HEK293 (cell line): ENCODE data around the gene ANKRD13D.
"Not testable (repeated sequence)": the region's sequence is repeated elsewhere in the genome, so short reads cannot be mapped to it uniquely, and the experiment has no call there.

Experiments used
- CTCF ChIA-PET: fragments of 350-600 bp; formaldehyde crosslinking; extraction: SDS; loops from one replicate; lab custom pipeline; 2021; ENCODE audit warnings: antibody characterized with exemption; lab: Yijun Ruan, JAX
- POLR2A ChIA-PET: fragments of 300-600 bp; formaldehyde crosslinking; extraction: SDS; loops from one replicate; lab custom pipeline; 2020; ENCODE audit warnings: antibody characterized with exemption, inconsistent platforms; lab: Yijun Ruan, JAX
- H3K27ac ChIP-seq: fragments of 200-500 bp; sonication (Bioruptor generic); 2 replicates; pipeline ENCODE4 v1.5.1; 2014; ENCODE audit warnings: low read depth, low read length, control low read depth, inconsistent platforms; ENCODE audit errors: extremely low read depth
- H3K36me3 ChIP-seq, 2 experiments: fragments of 200-500 bp in 1 of 2; sonication (Bioruptor generic) in 1 of 2; 1 replicate in 1 of 2; 2 replicates in 1 of 2; pipeline ENCODE4 v1.5.1; 2014 to 2017; ENCODE audit warnings: inconsistent platforms in 2 of 2, low read length in 2 of 2; ENCODE audit not compliant: control insufficient read depth in 2 of 2, insufficient read depth in 1 of 2
- H3K4me1 ChIP-seq: fragments of 200-500 bp; sonication (Bioruptor generic); 2 replicates; pipeline ENCODE4 v1.5.1; 2014; ENCODE audit warnings: mild to moderate bottlenecking, low read length, inconsistent platforms; ENCODE audit not compliant: control insufficient read depth, insufficient read depth
- H3K4me3 ChIP-seq: 2 replicates; pipeline ENCODE4 v1.5.1; 2011; ENCODE audit warnings: low read depth, mild to moderate bottlenecking, control low read depth, low read length, moderate library complexity
- H3K9me3 ChIP-seq: fragments of 200-500 bp; sonication (Bioruptor generic); 2 replicates; pipeline ENCODE4 v1.5.1; 2014; ENCODE audit warnings: low read depth, low read length, inconsistent platforms; ENCODE audit not compliant: control insufficient read depth, insufficient read depth
- BCL11A ChIP-seq: fragments of 450-650 bp; formaldehyde crosslinking; IDR thresholded peaks from 2 replicates; pipeline ENCODE4 v1.5.1; 2016; ENCODE audit warnings: low read depth, missing biosample characterization, missing genetic modification characterization
- FEZF1 ChIP-seq: fragments of 450-650 bp; formaldehyde crosslinking; IDR thresholded peaks from 2 replicates; pipeline ENCODE4 v1.5.1; 2016; ENCODE audit warnings: missing biosample characterization, missing genetic modification characterization
- GFI1B ChIP-seq: fragments of 450-650 bp; formaldehyde crosslinking; IDR thresholded peaks from 2 replicates; pipeline ENCODE4 v1.5.1; 2016; ENCODE audit warnings: missing biosample characterization, missing genetic modification characterization
- GLIS2 ChIP-seq: fragments of 450-650 bp; formaldehyde crosslinking; IDR thresholded peaks from 2 replicates; pipeline ENCODE4 v1.5.1; 2016; ENCODE audit warnings: missing biosample characterization, missing genetic modification characterization
- IKZF3 ChIP-seq: fragments of 450-650 bp; IDR thresholded peaks from 2 replicates; pipeline ENCODE4 v1.5.0; 2018; ENCODE audit warnings: missing biosample characterization, mild to moderate bottlenecking, missing genetic modification characterization, moderate library complexity
- ZBTB48 ChIP-seq: fragments of 450-650 bp; formaldehyde crosslinking; IDR thresholded peaks from 2 replicates; pipeline ENCODE4 v1.5.1; 2016; ENCODE audit warnings: missing biosample characterization, missing genetic modification characterization
- ZFP3 ChIP-seq: fragments of 450-650 bp; formaldehyde crosslinking; IDR thresholded peaks from 2 replicates; pipeline ENCODE4 v1.5.1; 2016; ENCODE audit warnings: low read depth, missing biosample characterization, missing genetic modification characterization
- ZNF138 ChIP-seq: fragments of 450-650 bp; formaldehyde crosslinking; IDR thresholded peaks from 2 replicates; pipeline ENCODE4 v1.5.1; 2016; ENCODE audit warnings: missing biosample characterization, missing genetic modification characterization, borderline replicate concordance
- ZNF157 ChIP-seq: fragments of 450-650 bp; formaldehyde crosslinking; IDR thresholded peaks from 2 replicates; pipeline ENCODE4 v1.5.1; 2016; ENCODE audit warnings: missing biosample characterization, missing genetic modification characterization
- ZNF184 ChIP-seq: fragments of 450-650 bp; IDR thresholded peaks from 2 replicates; pipeline ENCODE4 v1.5.1; 2018; ENCODE audit warnings: missing biosample characterization, mild to moderate bottlenecking, missing genetic modification characterization
- ZNF223 ChIP-seq: fragments of 450-650 bp; formaldehyde crosslinking; IDR thresholded peaks from 2 replicates; pipeline ENCODE4 v1.5.1; 2016; ENCODE audit warnings: missing biosample characterization, missing genetic modification characterization
- ZNF239 ChIP-seq: fragments of 450-650 bp; formaldehyde crosslinking; IDR thresholded peaks from 2 replicates; pipeline ENCODE4 v1.5.1; 2016; ENCODE audit warnings: missing biosample characterization, missing genetic modification characterization
- ZNF335 ChIP-seq: fragments of 450-650 bp; formaldehyde crosslinking; conservative IDR thresholded peaks from 2 replicates; pipeline ENCODE4 v1.5.1; 2016; ENCODE audit warnings: missing biosample characterization, missing genetic modification characterization
- ZNF37A ChIP-seq: fragments of 450-650 bp; IDR thresholded peaks from 2 replicates; pipeline ENCODE4 v1.5.1; 2018; ENCODE audit warnings: missing biosample characterization, missing genetic modification characterization
- ZNF571 ChIP-seq: fragments of 450-650 bp; formaldehyde crosslinking; IDR thresholded peaks from 2 replicates; pipeline ENCODE4 v1.5.0; 2017; ENCODE audit warnings: missing biosample characterization, missing genetic modification characterization
- ZSCAN30 ChIP-seq: fragments of 450-650 bp; IDR thresholded peaks from 2 replicates; pipeline ENCODE4 v1.5.1; 2018; ENCODE audit warnings: missing biosample characterization, mild to moderate bottlenecking, missing genetic modification characterization, moderate library complexity
- TF ChIP-seq, protein P1 (sequence below): fragments of 450-650 bp; formaldehyde crosslinking; IDR thresholded peaks from 2 replicates; pipeline ENCODE4 v1.5.1; 2017; ENCODE audit warnings: missing biosample characterization, missing genetic modification characterization
- TF ChIP-seq, protein P2 (sequence below): fragments of 450-650 bp; formaldehyde crosslinking; IDR thresholded peaks from 2 replicates; pipeline ENCODE4 v1.5.1; 2016; ENCODE audit warnings: missing biosample characterization, missing genetic modification characterization
- TF ChIP-seq, protein P3 (sequence below): fragments of 450-650 bp; formaldehyde crosslinking; IDR thresholded peaks from 2 replicates; pipeline ENCODE4 v1.5.1; 2016; ENCODE audit warnings: missing biosample characterization, missing genetic modification characterization
- TF ChIP-seq, protein P4 (sequence below): fragments of 450-650 bp; formaldehyde crosslinking; IDR thresholded peaks from 2 replicates; pipeline ENCODE4 v1.5.1; 2016; ENCODE audit warnings: missing biosample characterization, missing genetic modification characterization, borderline replicate concordance

Gene ANKRD13D

DNA sequence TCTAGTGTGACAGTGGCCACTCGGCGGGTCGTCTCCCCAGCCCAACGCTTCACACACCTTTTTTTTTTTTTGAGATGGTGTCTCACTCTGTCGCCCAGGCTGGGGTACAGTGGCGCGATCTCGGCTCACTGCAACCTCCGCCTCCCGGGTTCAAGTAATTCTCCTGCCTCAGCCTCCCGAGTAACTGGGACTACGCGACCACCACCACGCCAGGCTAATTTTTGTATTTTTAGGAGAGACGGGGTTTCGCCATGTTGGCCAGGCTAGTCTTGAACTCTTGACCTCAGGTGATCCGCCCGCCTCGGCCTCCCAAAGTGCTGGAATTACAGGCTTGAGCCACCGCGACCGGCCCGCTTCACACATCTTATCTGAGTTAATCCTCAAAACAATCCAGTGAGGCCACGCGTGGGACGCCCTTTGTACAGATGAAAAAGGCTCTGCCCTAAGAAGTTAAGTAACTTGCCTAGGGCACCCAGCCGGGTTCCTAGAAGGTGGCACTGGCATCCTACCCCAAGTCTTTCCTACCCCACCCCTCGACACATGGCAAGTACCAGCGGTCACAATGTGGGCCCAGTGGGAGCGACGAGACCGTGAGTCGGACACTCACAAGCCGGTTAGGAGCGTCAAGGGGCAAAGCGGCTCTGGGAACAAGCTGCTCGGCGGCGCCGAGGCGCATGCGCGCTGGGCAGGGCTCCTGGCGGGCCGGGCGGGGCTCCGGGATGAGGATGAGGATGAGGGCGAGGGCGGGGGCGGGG lies 28.0 kb upstream of the ANKRD13D start:
- Histone ChIP-seq H3K36me3 (peaks cover 0 to 12% of the 10 kb centered on the region in 2 experiments; a peak in 1 of 3 replicates), H3K4me3 (peak overlapping the region; percentile 29)
- CTCF ChIA-PET, result interaction anchor here (0.7 to 4.9 kb wide), 25 partner anchors 9 to 467 kb away, joined by 3 to 104 read pairs (median 5); partner anchors contain the start of genes ANKRD13D, KDM2A and SSH3
- not testable (repeated sequence) for H3K9me3 ChIP-seq, H3K27ac ChIP-seq, H3K4me1 ChIP-seq
- 0 out of 2 replicates have a peak, but pooled peaks have one; percentile 17 for TF ChIP-seq ZNF335 (tag by site-specific recombination)
- POLR2A ChIA-PET, result interaction anchor here (0.8 to 2.2 kb wide), 4 partner anchors 21 to 92 kb away, joined by 3 to 8 read pairs (median 6); partner anchors contain the start of genes ANKRD13D and POLD4

DNA sequence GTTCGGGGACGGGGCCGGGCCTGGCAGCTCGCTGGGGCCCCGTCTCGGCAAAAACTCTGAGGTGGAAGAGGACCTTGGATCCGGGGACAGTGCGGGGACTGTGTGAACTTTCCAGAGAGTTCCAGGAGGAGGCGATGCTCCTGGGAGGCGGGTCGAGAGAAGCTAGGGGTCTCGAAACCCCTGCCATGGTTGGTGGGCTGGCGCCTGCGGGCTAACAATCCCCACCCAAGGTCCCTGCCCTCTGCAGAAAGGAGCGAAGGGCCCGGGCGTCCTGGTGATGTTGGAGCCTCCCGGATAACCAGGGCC lies 27.5 kb upstream of the ANKRD13D start:
- Histone ChIP-seq H3K4me3 (no peak overlapping the region; the same call in 1 of the 2 replicates), H3K4me1 (no peaks in the 10 kb centered on the region), H3K27ac (no peak overlapping the region), H3K9me3 (no peaks in the 10 kb centered on the region), H3K36me3 (peaks cover 0 to 7% of the 10 kb centered on the region in 2 experiments; a peak in 1 of 3 replicates)
- ChIA-PET CTCF (interaction anchor here (0.7 to 4.9 kb wide), 40 partner anchors 8 to 467 kb away, joined by 3 to 104 read pairs (median 4); partner anchors contain the start of genes ANKRD13D, KDM2A and SSH3), POLR2A (interaction anchor here (0.6 to 2.2 kb wide), 5 partner anchors 22 to 92 kb away, joined by 3 to 8 read pairs (median 4); partner anchors contain the start of genes ANKRD13D and POLD4)
- TF ChIP-seq ZNF184 (tag by site-specific recombination) (no peak), ZNF239 (tag by site-specific recombination) (no peak), GFI1B (tag by site-specific recombination) (no peak), ZBTB48 (tag by site-specific recombination) (no peak), BCL11A (tag by site-specific recombination) (no peak), FEZF1 (tag by site-specific recombination) (no peak), ZNF138 (tag by site-specific recombination) (no peak), ZNF37A (tag by site-specific recombination) (no peak), ZNF157 (no peak), ZNF223 (tag by site-specific recombination) (no peak), ZNF571 (tag by site-specific recombination) (no peak), GLIS2 (tag by site-specific recombination) (no peak), ZFP3 (tag by site-specific recombination) (no peak), IKZF3 (no peak), ZSCAN30 (no peak)
- TF ChIP-seq, protein P1, sequence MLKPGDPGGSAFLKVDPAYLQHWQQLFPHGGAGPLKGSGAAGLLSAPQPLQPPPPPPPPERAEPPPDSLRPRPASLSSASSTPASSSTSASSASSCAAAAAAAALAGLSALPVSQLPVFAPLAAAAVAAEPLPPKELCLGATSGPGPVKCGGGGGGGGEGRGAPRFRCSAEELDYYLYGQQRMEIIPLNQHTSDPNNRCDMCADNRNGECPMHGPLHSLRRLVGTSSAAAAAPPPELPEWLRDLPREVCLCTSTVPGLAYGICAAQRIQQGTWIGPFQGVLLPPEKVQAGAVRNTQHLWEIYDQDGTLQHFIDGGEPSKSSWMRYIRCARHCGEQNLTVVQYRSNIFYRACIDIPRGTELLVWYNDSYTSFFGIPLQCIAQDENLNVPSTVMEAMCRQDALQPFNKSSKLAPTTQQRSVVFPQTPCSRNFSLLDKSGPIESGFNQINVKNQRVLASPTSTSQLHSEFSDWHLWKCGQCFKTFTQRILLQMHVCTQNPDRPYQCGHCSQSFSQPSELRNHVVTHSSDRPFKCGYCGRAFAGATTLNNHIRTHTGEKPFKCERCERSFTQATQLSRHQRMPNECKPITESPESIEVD, result no peak
- TF ChIP-seq, protein P2, sequence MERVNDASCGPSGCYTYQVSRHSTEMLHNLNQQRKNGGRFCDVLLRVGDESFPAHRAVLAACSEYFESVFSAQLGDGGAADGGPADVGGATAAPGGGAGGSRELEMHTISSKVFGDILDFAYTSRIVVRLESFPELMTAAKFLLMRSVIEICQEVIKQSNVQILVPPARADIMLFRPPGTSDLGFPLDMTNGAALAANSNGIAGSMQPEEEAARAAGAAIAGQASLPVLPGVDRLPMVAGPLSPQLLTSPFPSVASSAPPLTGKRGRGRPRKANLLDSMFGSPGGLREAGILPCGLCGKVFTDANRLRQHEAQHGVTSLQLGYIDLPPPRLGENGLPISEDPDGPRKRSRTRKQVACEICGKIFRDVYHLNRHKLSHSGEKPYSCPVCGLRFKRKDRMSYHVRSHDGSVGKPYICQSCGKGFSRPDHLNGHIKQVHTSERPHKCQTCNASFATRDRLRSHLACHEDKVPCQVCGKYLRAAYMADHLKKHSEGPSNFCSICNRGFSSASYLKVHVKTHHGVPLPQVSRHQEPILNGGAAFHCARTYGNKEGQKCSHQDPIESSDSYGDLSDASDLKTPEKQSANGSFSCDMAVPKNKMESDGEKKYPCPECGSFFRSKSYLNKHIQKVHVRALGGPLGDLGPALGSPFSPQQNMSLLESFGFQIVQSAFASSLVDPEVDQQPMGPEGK, result no peak
- TF ChIP-seq, protein P3, sequence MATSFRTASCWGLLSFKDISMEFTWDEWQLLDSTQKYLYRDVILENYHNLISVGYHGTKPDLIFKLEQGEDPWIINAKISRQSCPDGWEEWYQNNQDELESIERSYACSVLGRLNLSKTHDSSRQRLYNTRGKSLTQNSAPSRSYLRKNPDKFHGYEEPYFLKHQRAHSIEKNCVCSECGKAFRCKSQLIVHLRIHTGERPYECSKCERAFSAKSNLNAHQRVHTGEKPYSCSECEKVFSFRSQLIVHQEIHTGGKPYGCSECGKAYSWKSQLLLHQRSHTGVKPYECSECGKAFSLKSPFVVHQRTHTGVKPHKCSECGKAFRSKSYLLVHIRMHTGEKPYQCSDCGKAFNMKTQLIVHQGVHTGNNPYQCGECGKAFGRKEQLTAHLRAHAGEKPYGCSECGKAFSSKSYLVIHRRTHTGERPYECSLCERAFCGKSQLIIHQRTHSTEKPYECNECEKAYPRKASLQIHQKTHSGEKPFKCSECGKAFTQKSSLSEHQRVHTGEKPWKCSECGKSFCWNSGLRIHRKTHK, result no peak
- TF ChIP-seq, protein P4, sequence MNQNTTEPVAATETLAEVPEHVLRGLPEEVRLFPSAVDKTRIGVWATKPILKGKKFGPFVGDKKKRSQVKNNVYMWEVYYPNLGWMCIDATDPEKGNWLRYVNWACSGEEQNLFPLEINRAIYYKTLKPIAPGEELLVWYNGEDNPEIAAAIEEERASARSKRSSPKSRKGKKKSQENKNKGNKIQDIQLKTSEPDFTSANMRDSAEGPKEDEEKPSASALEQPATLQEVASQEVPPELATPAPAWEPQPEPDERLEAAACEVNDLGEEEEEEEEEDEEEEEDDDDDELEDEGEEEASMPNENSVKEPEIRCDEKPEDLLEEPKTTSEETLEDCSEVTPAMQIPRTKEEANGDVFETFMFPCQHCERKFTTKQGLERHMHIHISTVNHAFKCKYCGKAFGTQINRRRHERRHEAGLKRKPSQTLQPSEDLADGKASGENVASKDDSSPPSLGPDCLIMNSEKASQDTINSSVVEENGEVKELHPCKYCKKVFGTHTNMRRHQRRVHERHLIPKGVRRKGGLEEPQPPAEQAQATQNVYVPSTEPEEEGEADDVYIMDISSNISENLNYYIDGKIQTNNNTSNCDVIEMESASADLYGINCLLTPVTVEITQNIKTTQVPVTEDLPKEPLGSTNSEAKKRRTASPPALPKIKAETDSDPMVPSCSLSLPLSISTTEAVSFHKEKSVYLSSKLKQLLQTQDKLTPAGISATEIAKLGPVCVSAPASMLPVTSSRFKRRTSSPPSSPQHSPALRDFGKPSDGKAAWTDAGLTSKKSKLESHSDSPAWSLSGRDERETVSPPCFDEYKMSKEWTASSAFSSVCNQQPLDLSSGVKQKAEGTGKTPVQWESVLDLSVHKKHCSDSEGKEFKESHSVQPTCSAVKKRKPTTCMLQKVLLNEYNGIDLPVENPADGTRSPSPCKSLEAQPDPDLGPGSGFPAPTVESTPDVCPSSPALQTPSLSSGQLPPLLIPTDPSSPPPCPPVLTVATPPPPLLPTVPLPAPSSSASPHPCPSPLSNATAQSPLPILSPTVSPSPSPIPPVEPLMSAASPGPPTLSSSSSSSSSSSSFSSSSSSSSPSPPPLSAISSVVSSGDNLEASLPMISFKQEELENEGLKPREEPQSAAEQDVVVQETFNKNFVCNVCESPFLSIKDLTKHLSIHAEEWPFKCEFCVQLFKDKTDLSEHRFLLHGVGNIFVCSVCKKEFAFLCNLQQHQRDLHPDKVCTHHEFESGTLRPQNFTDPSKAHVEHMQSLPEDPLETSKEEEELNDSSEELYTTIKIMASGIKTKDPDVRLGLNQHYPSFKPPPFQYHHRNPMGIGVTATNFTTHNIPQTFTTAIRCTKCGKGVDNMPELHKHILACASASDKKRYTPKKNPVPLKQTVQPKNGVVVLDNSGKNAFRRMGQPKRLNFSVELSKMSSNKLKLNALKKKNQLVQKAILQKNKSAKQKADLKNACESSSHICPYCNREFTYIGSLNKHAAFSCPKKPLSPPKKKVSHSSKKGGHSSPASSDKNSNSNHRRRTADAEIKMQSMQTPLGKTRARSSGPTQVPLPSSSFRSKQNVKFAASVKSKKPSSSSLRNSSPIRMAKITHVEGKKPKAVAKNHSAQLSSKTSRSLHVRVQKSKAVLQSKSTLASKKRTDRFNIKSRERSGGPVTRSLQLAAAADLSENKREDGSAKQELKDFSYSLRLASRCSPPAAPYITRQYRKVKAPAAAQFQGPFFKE (tag by site-specific recombination), result no peak
